PFSK-1 (cell line): Measurements from ENCODE around the gene ING2.

Source experiments
- FOXP2 ChIP-seq: optimal IDR thresholded peaks from 2 replicates; pipeline ENCODE3; 2011; ENCODE audit warnings: borderline replicate concordance, control low read depth, inconsistent platforms; ENCODE audit not compliant: insufficient read depth; ENCODE audit errors: extremely low read length, extremely low read depth
- POLR2AphosphoS5 ChIP-seq: IDR thresholded peaks from 2 replicates; pipeline ENCODE4 v1.6.1; 2012; ENCODE audit warnings: low read depth, mild to moderate bottlenecking, control low read depth, low read length, moderate library complexity
- SIN3A ChIP-seq: IDR thresholded peaks from 2 replicates; pipeline ENCODE4 v1.6.1; 2012; ENCODE audit warnings: mild to moderate bottlenecking, low read length, moderate library complexity, borderline replicate concordance; ENCODE audit not compliant: insufficient read depth
- TAF1 ChIP-seq: IDR thresholded peaks from 2 replicates; pipeline ENCODE4 v1.6.1; 2012; ENCODE audit warnings: low read length, control low read depth, borderline replicate concordance; ENCODE audit not compliant: insufficient read depth
- TF ChIP-seq, protein P1 (sequence below), 2 experiments: IDR thresholded peaks; 2 replicates each; pipeline versions ENCODE4 v1.6.1 to v1.8.0; 2011 to 2012; ENCODE audit warnings: low read depth in 2 of 2, low read length in 2 of 2, control low read depth in 1 of 2, inconsistent platforms in 1 of 2, mild to moderate bottlenecking in 1 of 2, moderate library complexity in 1 of 2; ENCODE audit not compliant: insufficient read depth in 1 of 2

DNA sequence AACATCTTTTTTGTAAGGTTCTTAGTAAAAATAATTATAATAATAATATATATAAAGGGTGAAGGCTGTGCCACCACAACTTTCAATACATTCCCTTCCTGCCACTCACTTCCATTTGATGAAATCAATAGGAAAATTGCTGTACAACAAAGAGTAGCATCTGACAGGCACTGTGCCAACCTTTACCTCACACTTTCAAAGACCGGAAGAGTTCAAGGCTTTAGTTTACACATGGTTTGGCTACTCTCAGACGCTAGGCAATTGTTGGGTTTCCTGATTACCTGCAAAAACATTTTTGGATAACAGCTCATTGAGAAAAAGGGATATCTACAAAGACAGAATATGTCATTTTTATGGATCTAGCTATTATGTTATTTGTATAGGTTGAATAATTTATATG is 5.5 kb upstream of the ING2 start:
- TF ChIP-seq POLR2AphosphoS5 (no peak), SIN3A (no peak), FOXP2 (no peak), TAF1 (no peak)
- TF ChIP-seq, protein P1, sequence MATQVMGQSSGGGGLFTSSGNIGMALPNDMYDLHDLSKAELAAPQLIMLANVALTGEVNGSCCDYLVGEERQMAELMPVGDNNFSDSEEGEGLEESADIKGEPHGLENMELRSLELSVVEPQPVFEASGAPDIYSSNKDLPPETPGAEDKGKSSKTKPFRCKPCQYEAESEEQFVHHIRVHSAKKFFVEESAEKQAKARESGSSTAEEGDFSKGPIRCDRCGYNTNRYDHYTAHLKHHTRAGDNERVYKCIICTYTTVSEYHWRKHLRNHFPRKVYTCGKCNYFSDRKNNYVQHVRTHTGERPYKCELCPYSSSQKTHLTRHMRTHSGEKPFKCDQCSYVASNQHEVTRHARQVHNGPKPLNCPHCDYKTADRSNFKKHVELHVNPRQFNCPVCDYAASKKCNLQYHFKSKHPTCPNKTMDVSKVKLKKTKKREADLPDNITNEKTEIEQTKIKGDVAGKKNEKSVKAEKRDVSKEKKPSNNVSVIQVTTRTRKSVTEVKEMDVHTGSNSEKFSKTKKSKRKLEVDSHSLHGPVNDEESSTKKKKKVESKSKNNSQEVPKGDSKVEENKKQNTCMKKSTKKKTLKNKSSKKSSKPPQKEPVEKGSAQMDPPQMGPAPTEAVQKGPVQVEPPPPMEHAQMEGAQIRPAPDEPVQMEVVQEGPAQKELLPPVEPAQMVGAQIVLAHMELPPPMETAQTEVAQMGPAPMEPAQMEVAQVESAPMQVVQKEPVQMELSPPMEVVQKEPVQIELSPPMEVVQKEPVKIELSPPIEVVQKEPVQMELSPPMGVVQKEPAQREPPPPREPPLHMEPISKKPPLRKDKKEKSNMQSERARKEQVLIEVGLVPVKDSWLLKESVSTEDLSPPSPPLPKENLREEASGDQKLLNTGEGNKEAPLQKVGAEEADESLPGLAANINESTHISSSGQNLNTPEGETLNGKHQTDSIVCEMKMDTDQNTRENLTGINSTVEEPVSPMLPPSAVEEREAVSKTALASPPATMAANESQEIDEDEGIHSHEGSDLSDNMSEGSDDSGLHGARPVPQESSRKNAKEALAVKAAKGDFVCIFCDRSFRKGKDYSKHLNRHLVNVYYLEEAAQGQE (IDR thresholded peaks at IDR 0.05; ENCODE audit: insufficient read depth in 1 of 2, low read depth in 2 of 2, low read length in 2 of 2) = no peak
